Measurements from ENCODE around the gene EFNA5.
"Not testable (repeated sequence)": the region's sequence is repeated elsewhere in the genome, so short reads cannot be mapped to it uniquely, and the experiment has no call there.

The EFNA5 gene

GRCh38 chr5:107476783-107477182 is 194.0 kb downstream of the EFNA5 start:
- no peak for FAIRE-seq

GRCh38 chr5:107474716-107475489 is 195.8 kb downstream of the EFNA5 start:
- no peak for FAIRE-seq

- FAIRE-seq = no peak
Measured at GRCh38 chr5:107474361-107474715, 196.4 kb downstream of the EFNA5 start.

GRCh38 chr5:107472620-107473064 is 198.1 kb downstream of the EFNA5 start:
- no peak for FAIRE-seq

GRCh38 chr5:107470295-107470582 is 200.5 kb downstream of the EFNA5 start:
- no peak for FAIRE-seq

GRCh38 chr5:107469485-107470294 is 201.0 kb downstream of the EFNA5 start:
- no peak for FAIRE-seq

- FAIRE-seq = no peak
Measured at GRCh38 chr5:107469064-107469463, 201.7 kb downstream of the EFNA5 start.

GRCh38 chr5:107468276-107468675 is 202.5 kb downstream of the EFNA5 start:
- no peak for FAIRE-seq

GRCh38 chr5:107467137-107467932 is 203.4 kb downstream of the EFNA5 start:
- FAIRE-seq = no peak

- FAIRE-seq = no peak
Measured at GRCh38 chr5:107466233-107466769, 204.4 kb downstream of the EFNA5 start.

GRCh38 chr5:107464876-107465275 is 205.9 kb downstream of the EFNA5 start:
- no peak for FAIRE-seq

GRCh38 chr5:107464416-107464815 is 206.3 kb downstream of the EFNA5 start:
- FAIRE-seq = no peak

GRCh38 chr5:107463731-107464130 is 207.0 kb downstream of the EFNA5 start:
- FAIRE-seq = no peak

GRCh38 chr5:107461770-107462169 is 209.0 kb downstream of the EFNA5 start:
- no peak for FAIRE-seq

GRCh38 chr5:107460789-107461188 is 209.9 kb downstream of the EFNA5 start:
- no peak for FAIRE-seq

GRCh38 chr5:107459605-107460004 is 211.1 kb downstream of the EFNA5 start:
- FAIRE-seq = no peak

- no peak for FAIRE-seq
Measured at GRCh38 chr5:107458322-107458721, 212.4 kb downstream of the EFNA5 start.

GRCh38 chr5:107457881-107458280 is 212.9 kb downstream of the EFNA5 start:
- no peak for FAIRE-seq

GRCh38 chr5:107457138-107457537 is 213.6 kb downstream of the EFNA5 start:
- FAIRE-seq = no peak

- FAIRE-seq = no peak
Measured at GRCh38 chr5:107456281-107456715, 214.4 kb downstream of the EFNA5 start.

- no peak for FAIRE-seq
Measured at GRCh38 chr5:107455111-107455544, 215.6 kb downstream of the EFNA5 start.

GRCh38 chr5:107451827-107452226 is 218.9 kb downstream of the EFNA5 start:
- FAIRE-seq = not testable (repeated sequence)

- no peak for FAIRE-seq
Measured at GRCh38 chr5:107451028-107451427, 219.7 kb downstream of the EFNA5 start.
